Measurements from ENCODE around the gene SBF2. TPM values are rescaled to one million over a fixed set of nuclear protein-coding genes. Genes with fewer than 3 reads are reported as not detected.
A peak's percentile ranks its signal among the peaks of the same experiment; 100 is the strongest.

Gene SBF2
- total and polyA plus RNA-seq, 2 of the 13 experiments (the other 11 are each of a cell fraction or from before 2014, with no cell fraction given): 24.0 to 45.8 TPM

DNA sequence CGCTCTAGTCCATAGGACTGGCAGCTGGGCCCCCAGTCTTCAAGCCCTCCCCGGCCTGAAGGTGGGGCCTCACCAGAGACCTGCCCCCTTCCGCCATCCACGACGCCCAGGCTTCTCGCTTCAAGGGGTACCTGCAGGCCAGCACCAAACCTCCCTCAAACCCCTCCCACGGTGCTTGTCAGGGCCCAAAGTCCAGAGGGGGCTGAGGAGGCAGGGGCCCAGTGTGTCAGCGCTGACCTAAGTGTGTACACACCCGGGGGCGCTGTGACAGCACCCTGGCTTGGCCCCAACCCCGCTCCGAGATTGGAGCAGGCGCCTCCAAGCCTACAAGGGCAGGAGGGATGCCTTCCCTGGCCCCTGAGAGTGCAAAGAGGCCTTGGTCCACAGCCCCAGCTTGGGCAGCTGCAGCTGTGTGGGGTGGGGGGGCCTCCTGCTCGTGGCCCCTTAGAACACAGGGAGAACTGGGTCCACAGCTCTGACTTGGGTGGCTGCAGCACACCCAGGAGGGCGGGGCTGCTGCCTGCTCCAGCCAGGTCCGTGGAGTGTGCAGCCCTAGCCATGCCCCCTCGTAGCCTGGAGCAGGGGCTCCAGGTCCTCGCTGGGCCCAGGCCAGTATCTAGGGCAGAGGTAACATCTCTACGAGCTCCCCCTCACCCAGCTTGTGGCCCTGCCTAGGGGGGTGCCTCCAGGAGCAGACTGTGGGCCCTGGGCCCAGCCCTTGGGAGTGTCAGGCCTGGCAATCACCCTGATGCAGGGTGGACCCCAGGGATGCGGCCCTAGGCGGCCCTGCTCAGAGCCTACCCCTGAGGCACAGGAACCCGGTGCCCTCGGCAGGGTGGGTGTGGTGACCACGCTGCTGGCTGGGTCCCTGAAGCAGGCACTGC, 4.9 kb downstream of the SBF2 start (continued):
- TF ChIP-seq, protein P1, sequence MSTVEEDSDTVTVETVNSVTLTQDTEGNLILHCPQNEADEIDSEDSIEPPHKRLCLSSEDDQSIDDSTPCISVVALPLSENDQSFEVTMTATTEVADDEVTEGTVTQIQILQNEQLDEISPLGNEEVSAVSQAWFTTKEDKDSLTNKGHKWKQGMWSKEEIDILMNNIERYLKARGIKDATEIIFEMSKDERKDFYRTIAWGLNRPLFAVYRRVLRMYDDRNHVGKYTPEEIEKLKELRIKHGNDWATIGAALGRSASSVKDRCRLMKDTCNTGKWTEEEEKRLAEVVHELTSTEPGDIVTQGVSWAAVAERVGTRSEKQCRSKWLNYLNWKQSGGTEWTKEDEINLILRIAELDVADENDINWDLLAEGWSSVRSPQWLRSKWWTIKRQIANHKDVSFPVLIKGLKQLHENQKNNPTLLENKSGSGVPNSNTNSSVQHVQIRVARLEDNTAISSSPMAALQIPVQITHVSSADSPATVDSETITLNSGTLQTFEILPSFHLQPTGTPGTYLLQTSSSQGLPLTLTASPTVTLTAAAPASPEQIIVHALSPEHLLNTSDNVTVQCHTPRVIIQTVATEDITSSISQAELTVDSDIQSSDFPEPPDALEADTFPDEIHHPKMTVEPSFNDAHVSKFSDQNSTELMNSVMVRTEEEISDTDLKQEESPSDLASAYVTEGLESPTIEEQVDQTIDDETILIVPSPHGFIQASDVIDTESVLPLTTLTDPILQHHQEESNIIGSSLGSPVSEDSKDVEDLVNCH (CRISPR knock-in tag; IDR thresholded peaks at IDR 0.05): no peak
- TF ChIP-seq ZFP62 (CRISPR knock-in tag; IDR thresholded peaks at IDR 0.05) (no peak), GLI4 (CRISPR knock-in tag; IDR thresholded peaks at IDR 0.05; ENCODE audit: borderline replicate concordance) (0 out of 2 replicates have a peak, but pooled peaks have one; percentile 58), PAF1 (CRISPR knock-in tag; IDR thresholded peaks at IDR 0.05) (no peak), GPN1 (CRISPR knock-in tag; IDR thresholded peaks at IDR 0.05; ENCODE audit: borderline replicate concordance) (no peak), SYNCRIP (IDR thresholded peaks at IDR 0.05; ENCODE audit: insufficient read depth, low read depth, low read length) (no peak), ZNF530 (CRISPR knock-in tag; IDR thresholded peaks at IDR 0.05; ENCODE audit: low read depth) (no peak), TP53 (CRISPR knock-in tag; conservative IDR thresholded peaks at IDR 0.05) (no peak), ZNF703 (CRISPR knock-in tag; IDR thresholded peaks at IDR 0.05; ENCODE audit: borderline replicate concordance) (no peak), NFYC (CRISPR knock-in tag; IDR thresholded peaks at IDR 0.05) (no peak), ZNF253 (CRISPR knock-in tag; IDR thresholded peaks at IDR 0.05; ENCODE audit: borderline replicate concordance) (no peak), MBD4 (IDR thresholded peaks at IDR 0.05; ENCODE audit: borderline replicate concordance, low read length) (no peak), JARID2 (CRISPR knock-in tag; IDR thresholded peaks at IDR 0.05; ENCODE audit: insufficient replicate concordance) (no peak)
- TF ChIP-seq, protein P2, sequence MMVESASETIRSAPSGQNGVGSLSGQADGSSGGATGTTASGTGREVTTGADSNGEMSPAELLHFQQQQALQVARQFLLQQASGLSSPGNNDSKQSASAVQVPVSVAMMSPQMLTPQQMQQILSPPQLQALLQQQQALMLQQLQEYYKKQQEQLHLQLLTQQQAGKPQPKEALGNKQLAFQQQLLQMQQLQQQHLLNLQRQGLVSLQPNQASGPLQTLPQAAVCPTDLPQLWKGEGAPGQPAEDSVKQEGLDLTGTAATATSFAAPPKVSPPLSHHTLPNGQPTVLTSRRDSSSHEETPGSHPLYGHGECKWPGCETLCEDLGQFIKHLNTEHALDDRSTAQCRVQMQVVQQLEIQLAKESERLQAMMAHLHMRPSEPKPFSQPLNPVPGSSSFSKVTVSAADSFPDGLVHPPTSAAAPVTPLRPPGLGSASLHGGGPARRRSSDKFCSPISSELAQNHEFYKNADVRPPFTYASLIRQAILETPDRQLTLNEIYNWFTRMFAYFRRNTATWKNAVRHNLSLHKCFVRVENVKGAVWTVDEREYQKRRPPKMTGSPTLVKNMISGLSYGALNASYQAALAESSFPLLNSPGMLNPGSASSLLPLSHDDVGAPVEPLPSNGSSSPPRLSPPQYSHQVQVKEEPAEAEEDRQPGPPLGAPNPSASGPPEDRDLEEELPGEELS (CRISPR knock-in tag; IDR thresholded peaks at IDR 0.05): peak; percentile 83
- TF ChIP-seq, protein P3, sequence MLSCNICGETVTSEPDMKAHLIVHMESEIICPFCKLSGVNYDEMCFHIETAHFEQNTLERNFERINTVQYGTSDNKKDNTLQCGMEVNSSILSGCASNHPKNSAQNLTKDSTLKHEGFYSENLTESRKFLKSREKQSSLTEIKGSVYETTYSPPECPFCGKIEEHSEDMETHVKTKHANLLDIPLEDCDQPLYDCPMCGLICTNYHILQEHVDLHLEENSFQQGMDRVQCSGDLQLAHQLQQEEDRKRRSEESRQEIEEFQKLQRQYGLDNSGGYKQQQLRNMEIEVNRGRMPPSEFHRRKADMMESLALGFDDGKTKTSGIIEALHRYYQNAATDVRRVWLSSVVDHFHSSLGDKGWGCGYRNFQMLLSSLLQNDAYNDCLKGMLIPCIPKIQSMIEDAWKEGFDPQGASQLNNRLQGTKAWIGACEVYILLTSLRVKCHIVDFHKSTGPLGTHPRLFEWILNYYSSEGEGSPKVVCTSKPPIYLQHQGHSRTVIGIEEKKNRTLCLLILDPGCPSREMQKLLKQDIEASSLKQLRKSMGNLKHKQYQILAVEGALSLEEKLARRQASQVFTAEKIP (CRISPR knock-in tag; IDR thresholded peaks at IDR 0.05; ENCODE audit: borderline replicate concordance): no peak
- TF ChIP-seq, protein P4, sequence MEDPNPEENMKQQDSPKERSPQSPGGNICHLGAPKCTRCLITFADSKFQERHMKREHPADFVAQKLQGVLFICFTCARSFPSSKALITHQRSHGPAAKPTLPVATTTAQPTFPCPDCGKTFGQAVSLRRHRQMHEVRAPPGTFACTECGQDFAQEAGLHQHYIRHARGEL (CRISPR knock-in tag; IDR thresholded peaks at IDR 0.05): 0 out of 2 replicates have a peak, but pooled peaks have one; percentile 48
- TF ChIP-seq, protein P5, sequence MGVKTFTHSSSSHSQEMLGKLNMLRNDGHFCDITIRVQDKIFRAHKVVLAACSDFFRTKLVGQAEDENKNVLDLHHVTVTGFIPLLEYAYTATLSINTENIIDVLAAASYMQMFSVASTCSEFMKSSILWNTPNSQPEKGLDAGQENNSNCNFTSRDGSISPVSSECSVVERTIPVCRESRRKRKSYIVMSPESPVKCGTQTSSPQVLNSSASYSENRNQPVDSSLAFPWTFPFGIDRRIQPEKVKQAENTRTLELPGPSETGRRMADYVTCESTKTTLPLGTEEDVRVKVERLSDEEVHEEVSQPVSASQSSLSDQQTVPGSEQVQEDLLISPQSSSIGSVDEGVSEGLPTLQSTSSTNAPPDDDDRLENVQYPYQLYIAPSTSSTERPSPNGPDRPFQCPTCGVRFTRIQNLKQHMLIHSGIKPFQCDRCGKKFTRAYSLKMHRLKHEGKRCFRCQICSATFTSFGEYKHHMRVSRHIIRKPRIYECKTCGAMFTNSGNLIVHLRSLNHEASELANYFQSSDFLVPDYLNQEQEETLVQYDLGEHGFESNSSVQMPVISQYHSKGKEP (CRISPR knock-in tag; IDR thresholded peaks at IDR 0.05): no peak
- TF ChIP-seq, protein P6, sequence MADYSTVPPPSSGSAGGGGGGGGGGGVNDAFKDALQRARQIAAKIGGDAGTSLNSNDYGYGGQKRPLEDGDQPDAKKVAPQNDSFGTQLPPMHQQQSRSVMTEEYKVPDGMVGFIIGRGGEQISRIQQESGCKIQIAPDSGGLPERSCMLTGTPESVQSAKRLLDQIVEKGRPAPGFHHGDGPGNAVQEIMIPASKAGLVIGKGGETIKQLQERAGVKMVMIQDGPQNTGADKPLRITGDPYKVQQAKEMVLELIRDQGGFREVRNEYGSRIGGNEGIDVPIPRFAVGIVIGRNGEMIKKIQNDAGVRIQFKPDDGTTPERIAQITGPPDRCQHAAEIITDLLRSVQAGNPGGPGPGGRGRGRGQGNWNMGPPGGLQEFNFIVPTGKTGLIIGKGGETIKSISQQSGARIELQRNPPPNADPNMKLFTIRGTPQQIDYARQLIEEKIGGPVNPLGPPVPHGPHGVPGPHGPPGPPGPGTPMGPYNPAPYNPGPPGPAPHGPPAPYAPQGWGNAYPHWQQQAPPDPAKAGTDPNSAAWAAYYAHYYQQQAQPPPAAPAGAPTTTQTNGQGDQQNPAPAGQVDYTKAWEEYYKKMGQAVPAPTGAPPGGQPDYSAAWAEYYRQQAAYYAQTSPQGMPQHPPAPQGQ (CRISPR knock-in tag; IDR thresholded peaks at IDR 0.05; ENCODE audit: borderline replicate concordance): no peak
